HG03025 (cell line): ENCODE results near the gene RAD9B.

Experiments used
- ATAC-seq: cut with Tn5 transposase; IDR thresholded peaks from one replicate; pipeline ENCODE4 v1.9.1; 2021; ENCODE audit warnings: mild to moderate bottlenecking, moderate library complexity; ENCODE audit not compliant: unreplicated experiment, low FRiP score

RAD9B gene

DNA sequence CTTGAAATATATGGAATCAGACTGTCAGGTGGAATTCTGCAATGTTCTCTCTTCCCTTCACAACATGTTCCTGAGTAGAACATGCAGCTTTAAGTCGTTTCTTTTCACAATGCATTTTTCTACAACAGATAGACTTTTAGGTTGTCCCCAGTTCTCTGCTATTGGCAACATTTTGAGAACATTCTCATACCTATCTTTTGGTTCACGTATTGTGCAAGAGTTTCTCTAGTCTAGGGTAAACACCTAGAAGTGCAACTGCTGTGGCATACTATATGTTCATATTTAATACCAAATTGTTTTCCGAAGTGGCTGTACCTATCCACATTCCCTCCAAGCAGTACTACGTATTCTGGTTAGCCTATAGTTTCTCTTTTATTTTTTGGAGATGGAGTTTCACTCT, 48.9 kb downstream of the RAD9B start:
- ATAC-seq: no peak
